NT2/D1 (cell line): ENCODE data around the gene DNAJC4.

ENCODE experiments used
- SUZ12 ChIP-seq: IDR thresholded peaks from 2 replicates; pipeline ENCODE4 v1.6.1; 2011; ENCODE audit not compliant: insufficient read length, insufficient read depth; ENCODE audit errors: extremely low read depth
- YY1 ChIP-seq: IDR thresholded peaks from 2 replicates; pipeline ENCODE4 v1.6.1; 2011; ENCODE audit not compliant: insufficient read length, insufficient read depth
- ZNF274 ChIP-seq: IDR thresholded peaks from 2 replicates; pipeline ENCODE4 v1.6.1; 2011; ENCODE audit warnings: mild to moderate bottlenecking, low read depth, low read length

- TF ChIP-seq SUZ12 (no peak), ZNF274 (no peak), YY1 (no peak)
Measured at GRCh38 chr11:64230985-64231365, 627 bp downstream of the DNAJC4 start.
